GM21423 (cell line): ENCODE data around the gene KREMEN1.

Experiments used
- ATAC-seq: cut with Tn5 transposase; IDR thresholded peaks from one replicate; pipeline ENCODE4 v1.9.1; 2021; ENCODE audit warnings: mild to moderate bottlenecking, moderate library complexity; ENCODE audit not compliant: unreplicated experiment

The KREMEN1 gene

DNA sequence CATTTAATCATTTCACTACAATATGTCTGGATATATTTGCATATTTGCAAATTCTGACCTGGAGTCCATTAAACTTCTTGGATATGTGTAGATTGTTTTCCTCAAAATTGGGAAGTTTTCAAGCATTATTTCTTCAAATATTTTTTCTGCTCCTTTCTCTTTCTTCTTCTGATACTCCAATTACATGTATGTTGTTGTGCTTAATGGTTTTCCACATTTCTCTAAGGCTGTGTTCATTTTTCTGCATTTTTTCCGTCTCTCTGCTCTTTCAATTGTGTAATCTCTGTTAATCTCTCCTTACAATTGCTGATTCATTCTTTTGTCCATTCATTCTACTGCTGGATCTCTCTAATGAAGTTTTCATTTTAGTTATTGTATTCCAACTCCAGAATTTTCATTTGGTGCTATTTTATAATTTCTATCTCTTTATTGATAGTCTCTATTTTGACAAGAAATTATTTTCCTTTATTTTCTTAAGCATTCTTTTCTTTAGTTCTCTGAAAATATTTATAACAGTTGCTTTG is 102.5 kb downstream of the KREMEN1 start:
- ATAC-seq: no peak

DNA sequence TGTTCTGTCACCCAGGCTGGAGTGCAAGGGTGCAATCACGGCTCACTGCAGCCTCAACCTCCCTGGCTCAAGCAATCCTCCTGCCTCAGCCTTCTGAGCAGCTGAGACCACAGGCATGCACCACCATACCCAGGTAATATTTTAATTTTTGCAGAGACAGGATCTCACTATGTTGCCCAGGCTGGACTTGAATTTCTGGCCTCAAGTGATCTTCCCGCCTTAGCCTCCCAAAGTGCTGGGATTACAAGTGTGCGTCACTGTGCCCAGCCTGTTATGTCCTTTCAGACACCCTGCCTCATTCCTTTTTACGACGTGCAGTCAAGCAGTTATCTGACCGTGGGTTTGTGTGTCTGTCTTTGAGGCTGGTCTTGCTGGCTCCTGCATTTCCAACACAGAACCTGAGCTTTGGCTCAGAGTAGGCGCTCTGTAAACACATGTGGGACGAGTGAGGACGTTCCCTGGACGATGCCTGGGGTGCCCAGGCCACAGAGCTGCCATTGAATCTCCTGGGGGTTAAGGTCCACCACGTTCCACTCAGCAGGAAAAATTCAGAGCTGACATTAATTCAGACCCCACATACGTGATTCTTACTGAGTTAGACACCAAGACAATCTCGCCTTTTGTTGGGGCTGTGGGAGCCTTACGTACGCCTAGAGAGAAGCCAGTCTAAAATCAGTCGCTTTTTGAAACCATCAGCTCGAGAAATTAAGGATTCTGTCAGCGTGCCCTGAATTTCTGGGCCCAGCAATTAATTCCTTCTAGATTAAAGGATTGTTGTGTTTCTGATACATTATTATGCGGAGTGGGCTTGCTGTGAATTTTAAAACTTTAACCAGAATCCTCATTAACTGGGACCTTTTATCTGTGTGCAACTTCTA is 111.4 kb downstream of the KREMEN1 start:
- ATAC-seq: no peak

DNA sequence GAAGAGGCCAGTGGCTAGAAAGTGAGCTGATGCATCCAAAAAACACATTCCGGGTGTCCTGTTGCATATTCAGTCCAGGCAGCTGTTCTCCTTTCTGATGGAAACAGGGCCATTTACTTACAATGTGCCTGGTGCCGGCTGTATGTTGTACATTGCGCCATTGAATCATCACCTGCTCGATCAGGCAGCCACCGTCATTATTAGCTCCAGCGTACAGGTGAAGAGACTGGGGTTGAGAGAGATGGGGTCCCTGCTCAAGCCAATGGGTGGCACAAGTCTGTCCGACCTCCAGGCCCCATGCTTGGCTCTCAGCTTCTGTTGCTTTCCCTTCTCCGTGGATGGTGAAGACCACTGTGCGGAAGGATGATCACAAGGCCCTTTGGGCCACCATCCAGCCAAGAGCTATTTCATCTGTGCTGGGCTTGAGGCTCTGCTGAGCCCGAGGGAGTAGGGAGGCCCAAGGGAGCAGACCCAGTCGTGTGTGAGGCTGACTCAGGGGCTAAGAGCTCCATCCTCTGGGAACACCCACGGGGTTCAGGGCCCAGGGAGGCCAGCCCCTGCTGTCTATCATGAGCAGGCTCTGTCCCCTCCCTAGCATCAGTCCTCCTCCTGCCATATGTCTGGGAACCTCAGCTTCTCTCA is 112.1 kb downstream of the KREMEN1 start:
- no peak for ATAC-seq

DNA sequence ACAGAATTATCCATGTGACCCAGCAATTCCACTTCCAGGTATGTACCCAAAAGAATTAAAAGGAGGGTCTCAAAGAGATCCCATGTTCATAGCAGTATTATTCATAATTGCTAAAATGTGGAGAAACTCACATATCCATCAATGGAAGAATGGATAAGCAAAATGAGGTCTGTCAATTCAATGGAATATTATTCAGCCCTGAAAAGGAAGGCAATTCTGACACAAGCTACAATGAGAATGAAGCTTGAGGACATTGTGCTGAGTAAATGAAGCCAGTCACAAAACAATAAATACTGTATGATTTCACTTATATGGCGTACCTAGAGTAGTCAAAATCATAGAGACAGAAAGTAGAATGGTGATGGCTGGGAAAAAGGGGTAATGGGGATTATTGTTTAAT is 113.5 kb downstream of the KREMEN1 start:
- no peak for ATAC-seq

DNA sequence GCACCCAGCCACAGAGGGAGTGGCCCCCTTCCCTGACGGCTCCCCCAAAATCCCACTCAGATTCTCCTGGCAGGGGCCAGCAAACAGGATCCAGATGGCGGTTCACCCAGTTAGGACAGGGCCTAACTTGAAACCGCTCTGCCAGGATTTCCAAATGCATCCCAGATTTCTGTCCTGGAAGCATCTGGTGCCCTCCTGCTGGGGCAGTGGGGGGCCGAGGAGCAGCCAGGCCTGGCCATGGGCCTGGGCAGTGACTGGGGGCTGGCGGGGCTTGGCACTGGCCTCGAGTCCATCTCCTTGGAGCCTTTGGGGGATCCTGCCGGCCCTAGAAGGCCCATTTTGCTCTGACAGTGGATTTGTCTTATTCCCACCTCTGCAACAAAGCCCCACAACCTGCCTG is 115.0 kb downstream of the KREMEN1 start:
- no peak for ATAC-seq

DNA sequence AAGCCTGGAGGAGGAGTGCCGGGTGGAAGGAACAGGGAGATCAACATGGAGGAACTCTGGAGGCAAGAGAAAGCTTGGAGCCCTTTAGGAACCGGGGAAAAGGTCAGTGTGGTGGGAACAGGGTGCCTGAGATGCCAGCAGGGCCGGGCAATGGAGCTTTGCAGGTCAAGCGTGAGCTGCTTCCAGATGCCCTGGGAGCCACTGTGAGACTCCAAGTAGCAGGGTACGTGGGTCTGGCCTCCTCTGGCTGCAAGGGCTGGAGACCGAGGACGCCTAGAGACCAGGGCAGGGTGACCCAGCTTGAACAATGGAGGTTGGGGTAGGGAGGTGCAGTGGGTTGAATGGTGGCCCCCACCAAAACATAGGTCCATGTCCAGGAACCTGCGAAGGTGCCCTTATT is 117.2 kb downstream of the KREMEN1 start:
- ATAC-seq: no peak

DNA sequence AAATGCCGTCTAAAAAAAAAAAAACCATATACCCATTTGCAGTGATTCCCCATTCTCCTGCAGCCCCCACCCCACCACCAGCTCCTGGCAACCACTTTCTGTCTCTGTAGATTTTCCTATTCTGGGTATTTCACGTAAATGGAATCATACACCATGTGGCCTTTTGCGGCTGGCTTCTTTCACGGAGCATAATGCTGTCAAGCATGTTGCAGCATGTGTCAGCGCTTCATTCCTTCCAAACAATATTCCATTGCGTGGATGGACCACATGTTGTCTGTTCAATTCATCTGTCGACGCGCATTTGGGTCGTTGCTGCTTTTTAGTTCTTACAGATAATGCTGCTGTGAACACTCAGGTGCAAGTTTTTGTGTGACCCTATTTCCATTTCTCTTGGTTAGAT is 118.1 kb downstream of the KREMEN1 start:
- no peak for ATAC-seq

DNA sequence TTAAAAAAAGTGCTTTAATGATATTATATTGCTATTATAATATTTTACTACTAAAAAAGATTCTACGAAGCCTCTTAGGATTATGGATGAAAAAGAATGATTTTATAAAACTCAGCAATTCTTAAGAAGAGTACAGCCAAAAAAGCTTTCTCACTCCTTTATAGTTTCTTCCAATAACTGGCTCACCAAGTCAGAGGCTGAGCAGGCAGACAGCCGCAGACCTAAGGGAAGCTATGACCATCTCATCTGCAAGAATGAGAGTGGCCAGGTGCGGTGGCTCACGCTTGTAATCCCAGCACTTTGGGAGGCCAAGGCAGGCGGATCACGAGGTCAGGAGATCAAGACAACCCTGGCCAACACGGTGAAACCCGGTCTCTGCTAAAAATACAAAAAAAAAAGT is 120.2 kb downstream of the KREMEN1 start:
- ATAC-seq: no peak

DNA sequence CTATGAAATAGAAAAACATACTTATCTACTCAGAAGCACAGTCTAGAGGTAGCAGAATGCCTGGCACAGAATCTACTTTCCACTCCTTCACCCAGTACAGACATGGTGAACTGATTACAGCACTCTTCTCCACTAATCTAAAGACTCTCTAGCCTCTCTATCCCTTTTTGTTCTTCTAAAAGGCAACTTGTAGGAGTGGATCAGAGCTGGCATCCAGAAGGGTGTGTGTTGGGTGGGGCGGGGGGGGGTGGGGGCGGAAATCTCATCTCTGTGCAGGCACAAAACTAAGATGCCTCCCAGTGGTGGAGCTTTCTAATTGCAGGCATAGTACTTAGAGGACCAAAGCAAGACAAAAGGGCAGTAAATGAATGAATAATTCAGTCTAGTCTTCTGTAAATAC is 121.3 kb downstream of the KREMEN1 start:
- no peak for ATAC-seq

DNA sequence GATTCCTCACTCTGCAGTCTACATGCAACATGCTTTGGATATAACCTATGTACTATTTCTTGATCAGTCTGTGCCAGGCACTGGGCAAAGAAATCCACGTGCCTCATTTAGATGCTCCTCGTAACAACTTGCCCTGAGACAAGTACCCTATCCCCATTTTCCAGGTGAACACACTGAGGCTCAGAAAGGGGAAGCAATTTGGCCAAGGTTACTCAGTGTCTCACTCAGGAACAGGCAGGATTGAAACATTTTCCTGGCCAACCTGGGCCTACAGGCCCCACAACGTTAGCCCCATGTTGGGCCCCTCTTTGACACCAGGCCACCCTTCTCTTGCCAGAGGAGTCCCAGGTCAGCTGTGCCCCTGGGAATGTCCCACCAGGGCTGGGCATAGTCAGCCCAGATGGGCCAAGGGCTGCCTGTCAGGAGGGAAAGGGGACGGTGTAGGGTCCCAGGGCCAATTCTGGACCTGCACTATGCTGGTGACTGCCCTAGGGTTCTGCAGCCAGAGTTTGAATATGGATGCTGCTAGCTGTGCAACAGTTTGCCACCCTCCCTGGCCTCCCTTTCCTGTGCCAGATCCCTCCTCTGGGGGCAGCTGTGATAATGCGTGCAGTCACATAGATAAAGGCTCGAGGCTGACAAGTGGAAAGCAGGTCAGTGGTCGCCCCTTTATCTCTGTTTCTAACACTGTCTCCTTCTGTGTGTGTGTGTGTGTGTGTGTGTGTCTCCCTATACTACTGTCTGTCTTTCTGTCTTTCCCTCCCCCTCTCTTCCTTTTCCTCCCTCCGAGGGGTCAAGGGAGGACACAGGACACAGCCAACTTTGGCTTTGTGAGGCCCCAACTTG is 122.5 kb downstream of the KREMEN1 start:
- ATAC-seq: no peak

DNA sequence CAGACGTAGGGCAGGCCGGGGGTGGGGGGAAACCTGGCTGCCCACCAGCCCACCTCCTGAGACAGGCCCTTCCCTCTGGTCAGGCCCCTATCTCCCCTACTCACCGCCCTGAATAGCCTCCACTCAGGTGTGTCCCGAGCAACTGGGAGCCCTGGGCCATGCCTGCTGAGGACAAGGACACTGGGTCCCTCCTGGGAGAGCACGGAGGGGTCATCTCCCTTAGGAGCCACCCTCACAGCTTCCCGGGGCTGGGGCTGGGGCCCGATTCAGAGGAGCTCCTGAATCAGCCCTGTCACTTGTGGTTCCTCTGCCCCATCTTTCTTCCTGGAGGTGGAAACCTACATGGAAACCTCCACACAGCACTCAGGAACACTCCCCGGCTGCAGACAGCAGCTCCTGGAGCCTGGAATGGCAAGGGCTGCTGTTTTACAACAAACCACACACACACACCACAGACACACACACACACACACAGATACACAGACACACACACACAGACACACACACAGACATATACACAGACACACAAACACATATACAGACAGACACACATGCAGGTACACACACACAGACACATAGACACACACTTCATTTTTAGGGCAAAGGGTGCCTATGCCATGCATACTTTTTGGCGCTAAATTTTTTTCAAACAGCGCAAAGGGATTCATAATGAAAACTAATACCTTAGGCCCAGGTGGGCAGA is 123.3 kb downstream of the KREMEN1 start:
- ATAC-seq: no peak

DNA sequence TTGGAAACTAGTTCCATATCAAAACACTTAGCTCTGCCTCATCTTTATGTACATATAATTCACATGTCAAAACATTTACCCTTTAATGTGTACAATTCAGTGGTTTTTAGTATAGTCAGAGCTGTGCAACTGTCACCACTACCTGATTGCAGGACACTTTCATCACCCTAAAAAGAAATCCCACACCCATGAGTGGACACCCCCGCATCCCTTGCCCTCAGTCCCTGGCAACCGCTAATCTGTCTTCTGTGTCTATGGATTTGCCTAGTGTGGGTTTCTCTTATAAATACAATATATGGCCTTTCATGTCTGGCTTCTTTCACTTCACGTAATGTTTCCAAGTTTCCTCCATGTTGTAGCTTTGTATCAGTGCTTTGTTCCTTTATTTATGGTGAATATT is 124.3 kb downstream of the KREMEN1 start:
- no peak for ATAC-seq

DNA sequence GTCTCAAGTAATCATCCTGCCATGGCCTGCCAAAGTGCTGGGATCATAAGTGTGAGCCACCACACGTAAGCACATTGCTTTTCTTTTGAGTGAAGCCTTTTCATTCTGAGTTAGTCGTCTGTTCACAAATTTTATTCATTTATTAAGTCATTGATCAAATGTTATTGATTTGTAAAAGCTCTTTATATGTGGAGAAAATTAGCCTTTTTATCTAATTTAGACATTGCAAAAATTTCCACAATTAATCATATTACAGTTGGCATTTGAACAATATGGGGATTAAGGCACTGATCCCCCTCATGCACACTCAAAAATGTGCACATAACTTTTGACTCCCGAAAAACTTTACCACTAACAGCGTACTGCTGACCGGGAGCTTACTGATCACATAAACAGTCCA is 125.4 kb downstream of the KREMEN1 start:
- ATAC-seq: no peak

DNA sequence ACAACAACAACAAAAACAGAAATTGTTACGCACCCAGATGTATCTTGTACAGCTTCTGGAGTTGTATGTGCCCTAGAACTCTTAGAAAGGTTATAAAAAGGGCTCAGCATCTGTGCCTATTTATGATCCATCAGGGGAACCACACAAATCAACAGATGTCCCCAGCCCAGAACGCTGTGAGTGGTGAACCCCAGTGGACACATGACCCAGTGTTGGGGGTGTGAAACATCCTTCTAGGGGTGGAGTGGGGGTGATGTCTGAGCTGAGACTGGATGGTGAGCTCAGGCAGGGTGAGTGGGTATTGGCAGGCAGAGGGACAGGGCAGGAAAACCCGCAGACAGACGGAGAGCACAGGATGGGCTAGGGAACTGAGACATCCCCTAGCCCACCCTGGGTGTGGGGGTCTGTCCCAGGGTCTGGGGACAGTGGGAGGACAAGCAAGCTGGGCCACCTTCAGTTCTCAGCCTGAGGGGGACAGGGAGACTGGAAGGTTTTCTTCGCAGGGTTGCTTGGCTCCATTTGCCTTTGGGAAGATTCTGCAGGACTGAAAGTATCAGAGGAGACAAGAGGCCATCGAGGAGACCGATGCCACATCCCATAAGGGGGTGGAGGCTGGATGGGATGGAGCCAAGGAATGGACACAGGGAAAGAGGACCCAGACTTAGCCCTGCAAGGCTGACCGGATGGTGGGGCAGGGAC is 127.0 kb downstream of the KREMEN1 start:
- no peak for ATAC-seq

DNA sequence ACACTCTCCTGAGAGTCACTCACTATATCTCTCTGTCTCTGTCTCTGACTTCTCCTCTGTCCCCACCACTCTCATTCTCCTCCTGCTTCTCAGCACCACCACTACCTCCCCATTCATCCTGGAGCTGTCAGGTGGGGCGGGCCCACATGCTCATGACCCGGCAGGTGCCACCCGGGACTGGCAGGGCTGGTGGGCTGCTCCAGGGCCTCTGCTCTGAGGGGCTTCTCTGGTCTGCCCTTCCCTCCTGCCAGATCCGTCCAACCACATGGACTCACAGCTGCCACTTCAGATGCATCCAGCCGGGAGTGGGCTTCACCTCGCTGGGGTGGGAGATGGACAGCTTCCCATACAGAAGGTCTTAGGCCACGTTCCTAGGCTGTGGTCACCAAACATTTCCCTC is 128.1 kb downstream of the KREMEN1 start:
- ATAC-seq: no peak

DNA sequence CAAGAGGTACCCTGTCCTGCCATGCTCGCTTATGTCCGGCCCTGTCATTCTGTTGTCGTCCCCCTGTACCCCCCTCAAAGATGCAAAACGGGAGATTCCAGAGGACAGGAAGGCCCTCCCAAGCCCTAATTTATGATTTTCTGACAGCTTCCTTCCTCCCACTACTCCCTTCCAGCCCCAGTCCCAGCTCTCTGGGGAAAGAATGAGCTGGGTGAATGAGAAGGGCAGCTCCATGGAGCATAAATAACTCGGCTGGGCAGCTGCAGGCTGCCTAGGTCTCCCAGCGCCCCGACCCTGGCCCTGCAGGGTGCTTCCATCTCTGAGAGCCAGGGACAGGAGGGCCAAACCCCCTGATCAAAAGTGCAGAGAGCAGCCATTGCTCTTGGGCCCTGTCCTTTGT is 128.9 kb downstream of the KREMEN1 start:
- ATAC-seq: no peak

DNA sequence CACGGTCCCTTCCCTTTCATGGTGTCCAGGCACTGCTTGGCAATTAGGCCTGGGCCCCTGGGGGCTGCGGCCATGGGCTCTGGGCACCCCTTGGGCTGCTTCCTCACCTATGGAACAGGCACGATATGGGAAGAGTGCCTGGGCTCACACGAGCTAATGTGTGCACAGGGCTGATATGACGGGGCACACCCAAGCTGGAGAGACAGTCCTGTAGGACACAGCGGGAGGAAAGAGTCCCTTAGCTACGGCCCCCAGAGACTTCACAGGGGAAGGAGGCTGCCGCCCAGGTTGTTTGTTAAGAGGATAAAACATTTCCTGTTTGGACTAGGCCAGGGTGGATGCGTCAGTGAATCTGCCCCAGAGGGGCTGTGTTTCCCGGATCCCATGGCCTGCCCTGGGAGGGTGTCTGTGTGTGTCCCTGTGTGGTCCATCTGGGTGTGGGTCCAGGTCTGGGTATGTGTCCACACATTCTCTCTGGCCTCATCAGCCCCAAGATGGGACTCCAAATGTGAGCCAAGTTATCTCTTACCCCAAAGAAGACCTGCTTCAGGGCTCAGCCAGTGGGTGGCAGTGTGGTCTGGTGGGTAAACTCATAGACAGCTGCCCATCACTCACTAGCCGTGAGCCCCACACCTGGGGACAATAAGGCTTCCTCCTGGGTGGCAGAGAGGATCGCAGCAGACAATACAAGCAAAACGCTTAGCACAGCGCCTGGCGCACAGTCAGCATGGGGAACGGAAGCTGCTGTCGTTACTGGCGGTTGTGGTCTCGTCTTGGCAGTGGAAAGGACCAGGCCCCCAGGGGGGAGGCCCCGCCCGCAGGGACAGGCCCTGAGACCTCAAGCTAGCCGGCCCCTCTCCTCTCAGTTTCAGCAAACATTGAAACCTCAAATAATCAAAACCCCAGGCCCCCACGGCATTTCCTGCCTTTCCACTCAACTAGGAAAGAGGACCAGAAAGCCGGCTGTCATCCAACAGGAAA is 129.7 kb downstream of the KREMEN1 start:
- peak; percentile 66 for ATAC-seq

DNA sequence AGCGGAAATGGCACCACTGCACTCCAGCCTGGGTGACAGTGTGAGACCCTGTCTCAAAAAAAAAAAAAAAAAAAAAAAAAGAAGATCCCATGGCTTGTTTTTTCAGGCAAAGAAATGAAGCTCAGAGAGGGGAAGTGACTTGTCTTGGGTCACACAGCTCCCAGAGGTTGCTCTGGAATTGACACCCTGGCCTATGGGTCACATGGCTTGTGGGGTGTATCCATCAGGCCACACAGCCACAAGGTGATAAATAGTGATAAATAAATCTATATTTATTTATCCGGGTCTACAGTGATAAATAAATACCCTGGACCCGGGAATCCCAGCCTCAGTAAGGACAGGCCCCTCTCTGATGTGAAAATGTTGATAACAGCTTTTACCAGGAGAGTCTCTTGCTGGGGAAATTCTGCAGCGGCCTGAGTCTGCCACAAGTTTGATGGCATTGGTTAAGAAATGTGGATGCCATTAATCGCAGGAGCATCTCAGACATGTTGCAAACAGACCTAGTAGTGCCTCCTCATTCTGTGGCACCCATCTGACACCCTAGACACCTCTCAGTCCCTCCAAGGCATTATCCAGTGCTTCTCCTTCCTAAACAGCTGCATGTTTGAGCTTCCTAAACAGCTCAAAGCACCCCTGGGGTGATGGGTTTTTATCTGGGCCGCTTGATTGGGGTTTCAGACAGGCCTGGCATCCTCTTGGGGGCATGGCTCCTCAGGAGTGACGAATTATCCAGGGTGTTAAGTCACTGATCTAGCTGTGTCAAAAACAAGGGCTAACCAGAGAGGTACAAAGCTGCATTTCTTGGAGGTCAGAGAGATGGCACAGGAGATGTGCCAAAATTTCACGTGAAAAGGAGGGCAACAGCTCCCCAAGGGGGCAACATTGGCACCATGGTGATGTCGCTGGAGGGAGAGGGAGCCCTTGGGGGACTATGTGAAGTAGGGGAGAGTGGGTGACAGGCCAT is 130.9 kb downstream of the KREMEN1 start:
- no peak for ATAC-seq
